Liver (tissue), 9 donors: ENCODE results near the gene OSGIN1. TPM values are rescaled to one million over a fixed set of nuclear protein-coding genes. Genes with fewer than 3 reads are reported as not detected.

Source experiments
- DNase-seq: peaks from one replicate; pipeline ENCODE4 v3.0.0-alpha.2; 2017; ENCODE audit warnings: low spot score
- H3K27ac ChIP-seq, 2 donors: one replicate each; pipeline ENCODE4 v1.7.0; 2013; ENCODE audit warnings: inconsistent platforms in 2 of 2, low read length in 2 of 2, control low read depth in 1 of 2, low read depth in 1 of 2, mild to moderate bottlenecking in 1 of 2
- H3K27me3 ChIP-seq, 4 donors: one replicate each; pipeline versions ENCODE4 v1.6.1 to v1.7.0; 2013; ENCODE audit warnings: low read length in 3 of 4, inconsistent platforms in 1 of 4, mild to moderate bottlenecking in 1 of 4, moderate library complexity in 1 of 4; ENCODE audit not compliant: control insufficient read depth in 4 of 4, insufficient read depth in 4 of 4
- H3K36me3 ChIP-seq, 4 donors: one replicate each; pipeline versions ENCODE4 v1.6.1 to v1.7.0; 2013; ENCODE audit warnings: low read length in 3 of 4, mild to moderate bottlenecking in 3 of 4, low read depth in 1 of 4, moderate library complexity in 1 of 4; ENCODE audit not compliant: control insufficient read depth in 4 of 4, insufficient read depth in 3 of 4
- H3K4me1 ChIP-seq, 4 donors: one replicate each; pipeline versions ENCODE4 v1.6.1 to v1.7.0; 2013; ENCODE audit warnings: low read length in 3 of 4, mild to moderate bottlenecking in 3 of 4, moderate library complexity in 1 of 4; ENCODE audit not compliant: control insufficient read depth in 4 of 4, insufficient read depth in 4 of 4
- H3K4me3 ChIP-seq, 3 donors: one replicate each; pipeline versions ENCODE4 v1.6.1 to v1.7.0; 2013; ENCODE audit warnings: low read length in 3 of 3, control low read depth in 1 of 3, low read depth in 1 of 3, mild to moderate bottlenecking in 1 of 3
- H3K9ac ChIP-seq, 2 donors: one replicate each; pipeline ENCODE4 v1.7.0; 2013; ENCODE audit warnings: low read length in 2 of 2, mild to moderate bottlenecking in 2 of 2, moderate library complexity in 2 of 2, control low read depth in 1 of 2, low read depth in 1 of 2
- H3K9me3 ChIP-seq, 4 donors: one replicate each; pipeline versions ENCODE4 v1.6.1 to v1.7.0; 2013; ENCODE audit warnings: low read length in 3 of 4; ENCODE audit not compliant: control insufficient read depth in 4 of 4
- ATF3 ChIP-seq: IDR thresholded peaks from 2 replicates; pipeline ENCODE4 v1.6.1; 2016; ENCODE audit warnings: antibody characterized with exemption
- EGR1 ChIP-seq, 2 donors: IDR thresholded peaks; 2 replicates each; pipeline ENCODE4 v1.6.1; 2016 to 2018; ENCODE audit warnings: antibody characterized with exemption in 2 of 2, low read depth in 2 of 2
- FOXA1 ChIP-seq: IDR thresholded peaks from 2 replicates; pipeline ENCODE4 v1.6.1; 2016; ENCODE audit warnings: antibody characterized with exemption
- FOXA2 ChIP-seq: IDR thresholded peaks from 2 replicates; pipeline ENCODE4 v1.6.1; 2016; ENCODE audit warnings: antibody characterized with exemption
- GABPA ChIP-seq, 2 donors: IDR thresholded peaks in 1 of 2; conservative IDR thresholded peaks in 1 of 2; 2 replicates each; pipeline ENCODE4 v1.6.1; 2016; ENCODE audit warnings: antibody characterized with exemption in 2 of 2, mild to moderate bottlenecking in 1 of 2, moderate library complexity in 1 of 2
- HNF4A ChIP-seq, 2 donors: conservative IDR thresholded peaks; 2 replicates each; pipeline ENCODE4 v1.6.1; 2016; ENCODE audit warnings: antibody characterized with exemption in 2 of 2, mild to moderate bottlenecking in 2 of 2
- HNF4G ChIP-seq: IDR thresholded peaks from 2 replicates; pipeline ENCODE4 v1.6.1; 2016; ENCODE audit warnings: antibody characterized with exemption
- JUND ChIP-seq, 2 donors: IDR thresholded peaks; 2 replicates each; pipeline ENCODE4 v1.6.1; 2016; ENCODE audit warnings: antibody characterized with exemption in 2 of 2
- MAX ChIP-seq: IDR thresholded peaks from 2 replicates; pipeline ENCODE4 v1.6.1; 2016; ENCODE audit warnings: antibody characterized with exemption
- NR2F2 ChIP-seq: IDR thresholded peaks from 2 replicates; pipeline ENCODE4 v1.6.1; 2016; ENCODE audit warnings: antibody characterized with exemption
- RAD21 ChIP-seq, 2 donors: IDR thresholded peaks; 2 replicates each; pipeline ENCODE4 v1.6.1; 2016; ENCODE audit warnings: antibody characterized with exemption in 2 of 2, mild to moderate bottlenecking in 2 of 2
- REST ChIP-seq: IDR thresholded peaks from 2 replicates; pipeline ENCODE4 v1.6.1; 2016; ENCODE audit warnings: antibody characterized with exemption, mild to moderate bottlenecking
- RXRA ChIP-seq, 2 donors: IDR thresholded peaks; 2 replicates each; pipeline ENCODE4 v1.6.1; 2017 to 2018; ENCODE audit warnings: antibody characterized with exemption in 2 of 2, mild to moderate bottlenecking in 1 of 2
- SP1 ChIP-seq: IDR thresholded peaks from 2 replicates; pipeline ENCODE4 v1.6.1; 2018; ENCODE audit warnings: antibody characterized with exemption, mild to moderate bottlenecking
- TAF1 ChIP-seq: conservative IDR thresholded peaks from 2 replicates; pipeline ENCODE4 v1.6.1; 2016; ENCODE audit warnings: antibody characterized with exemption, mild to moderate bottlenecking
- YY1 ChIP-seq: IDR thresholded peaks from 2 replicates; pipeline ENCODE4 v1.6.1; 2016; ENCODE audit warnings: antibody characterized with exemption, mild to moderate bottlenecking
- ZBTB33 ChIP-seq: IDR thresholded peaks from 2 replicates; pipeline ENCODE4 v1.6.1; 2016; ENCODE audit warnings: antibody characterized with exemption
- WGBS: extraction: QIAGEN DNeasy Blood & Tissue Kit; methylation state at CpG from one replicate; pipeline ENCODE4 v1.1.7; 2013; 5-methylcytosine and 5-hydroxymethylcytosine counted together
- polyA plus RNA-seq, 2 donors: library from polyadenylated mRNA; stranded (reverse) in 1 of 2; unstranded in 1 of 2; fragments of 200-250 nt in 1 of 2; fragments of >200 nt in 1 of 2; fragmentation: Nextera tagmentation in 1 of 2; extraction: Ambion mirVana in 1 of 2; gene quantifications; one replicate each; pipeline versions ENCODE4 v1.2.1 to v1.2.3, GENCODE V29; 2013 to 2015
- total RNA-seq, 2 donors: library from RNA; depleted of rRNA; stranded (reverse); fragments of >200 nt; gene quantifications; one replicate each; pipeline ENCODE4 v1.2.3, GENCODE V29; 2014
- donor health status: healthy.
- donor health status: healthy.
- donor health status: healthy.
- donor health status: healthy.
- donor health status: healthy.

Gene OSGIN1
- total and polyA plus RNA-seq, 4 donors: 7.1 to 90.4 (median 60.4) TPM

- 79% methylated on average over 7 of the region's 7 CpGs for WGBS
- H3K4me1 ChIP-seq: peaks cover 0 to 7% (median 1%) of the 10 kb centered on the region in 4 donors
- no peaks in the 10 kb centered on the region for H3K27me3 ChIP-seq
- no peak for TF ChIP-seq YY1
- TF ChIP-seq ATF3: no peak
- no peak for TF ChIP-seq EGR1 (IDR thresholded peaks at IDR 0.05; ENCODE audit: low read depth in 2 of 2)
- no peak for TF ChIP-seq JUND (IDR thresholded peaks at IDR 0.05)
- TF ChIP-seq FOXA2: no peak
- TF ChIP-seq GABPA (IDR thresholded peaks at IDR 0.05 in 1 of 2, conservative IDR thresholded peaks at IDR 0.05 in 1 of 2): no peak
- TF ChIP-seq HNF4A (conservative IDR thresholded peaks at IDR 0.05): no peak
- no peak for TF ChIP-seq RXRA (IDR thresholded peaks at IDR 0.05)
- no peak for TF ChIP-seq TAF1
- no peak for TF ChIP-seq ZBTB33
- no peak for TF ChIP-seq REST
- TF ChIP-seq RAD21 (IDR thresholded peaks at IDR 0.05): no peak
- TF ChIP-seq HNF4G: no peak
- no peak for TF ChIP-seq FOXA1
- no peak for TF ChIP-seq SP1
- no peak for TF ChIP-seq NR2F2
- no peak for TF ChIP-seq MAX
- no peak overlapping the region for H3K27ac ChIP-seq
- peaks cover 0 to 12% (median 5%) of the 10 kb centered on the region in 4 donors for H3K36me3 ChIP-seq
- H3K4me3 ChIP-seq: no peak overlapping the region
- peaks cover 0 to 3% (median under 1%) of the 10 kb centered on the region in 4 donors for H3K9me3 ChIP-seq
- H3K9ac ChIP-seq: no peak overlapping the region
- no peak for DNase-seq
These were observed 21.4 kb downstream of the OSGIN1 start for GRCh38 chr16:83974475-83974874.

- H3K27me3 ChIP-seq: no peaks in the 10 kb centered on the region
- no peak overlapping the region for H3K4me3 ChIP-seq
- peaks cover 0 to 3% (median under 1%) of the 10 kb centered on the region in 4 donors for H3K9me3 ChIP-seq
- peaks cover under 1 to 14% (median 5%) of the 10 kb centered on the region in 4 donors for H3K36me3 ChIP-seq
- H3K9ac ChIP-seq: no peak overlapping the region
- DNase-seq: no peak
- WGBS: 87% methylated on average over 15 of the region's 15 CpGs
- H3K4me1 ChIP-seq: peaks cover 0 to 3% (median 1%) of the 10 kb centered on the region in 4 donors
- no peak overlapping the region for H3K27ac ChIP-seq
- no peak for TF ChIP-seq EGR1 (IDR thresholded peaks at IDR 0.05; ENCODE audit: low read depth in 2 of 2)
- no peak for TF ChIP-seq FOXA1
- no peak for TF ChIP-seq GABPA (IDR thresholded peaks at IDR 0.05 in 1 of 2, conservative IDR thresholded peaks at IDR 0.05 in 1 of 2)
- TF ChIP-seq YY1: no peak
- no peak for TF ChIP-seq SP1
- no peak for TF ChIP-seq ZBTB33
- no peak for TF ChIP-seq HNF4G
- TF ChIP-seq RXRA (IDR thresholded peaks at IDR 0.05): no peak
- no peak for TF ChIP-seq TAF1
- no peak for TF ChIP-seq ATF3
- TF ChIP-seq MAX: no peak
- TF ChIP-seq FOXA2: no peak
- TF ChIP-seq HNF4A (conservative IDR thresholded peaks at IDR 0.05): no peak
- no peak for TF ChIP-seq JUND (IDR thresholded peaks at IDR 0.05)
- TF ChIP-seq RAD21 (IDR thresholded peaks at IDR 0.05): no peak
- TF ChIP-seq NR2F2: no peak
- TF ChIP-seq REST: no peak
These were observed 22.7 kb downstream of the OSGIN1 start for GRCh38 chr16:83975590-83976260.
